Ammon's horn (tissue), 1 donor: ENCODE data around the gene TNPO3.
A peak's percentile ranks its signal among the peaks of the same experiment; 100 is the strongest.
"Not testable (repeated sequence)": the region's sequence is repeated elsewhere in the genome, so short reads cannot be mapped to it uniquely, and the experiment has no call there.

Experiments used
- DNase-seq: peaks from one replicate; pipeline ENCODE4 v3.0.0-alpha.2; 2016; ENCODE audit warnings: low spot score

The TNPO3 gene

DNA sequence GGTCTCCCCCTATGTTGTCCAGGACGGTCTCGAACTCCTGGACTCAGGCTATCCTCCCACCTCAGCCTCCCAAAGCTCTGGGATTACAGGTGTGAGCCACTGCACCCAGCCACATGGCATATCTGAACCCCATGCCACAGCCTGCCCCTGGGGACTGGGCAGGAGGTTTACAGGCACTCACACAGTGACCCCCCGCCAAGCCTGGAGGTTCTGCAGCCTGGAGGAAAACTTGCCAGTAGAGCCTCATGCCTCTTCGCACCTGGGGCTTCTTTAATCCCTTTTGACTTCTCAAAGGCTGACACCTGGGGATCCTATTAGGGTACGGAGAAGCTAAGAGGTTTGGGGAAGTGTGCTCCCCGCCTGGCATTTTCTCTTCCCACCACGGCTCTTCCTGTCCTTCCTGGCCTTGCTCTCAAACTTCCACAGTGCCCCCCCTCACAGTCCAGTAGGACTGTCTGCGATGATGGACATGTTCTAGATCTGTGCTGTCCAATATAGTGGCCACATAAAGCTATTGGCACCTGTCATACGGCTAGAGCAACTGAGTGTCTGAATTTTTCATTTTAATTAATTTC is 133.0 kb downstream of the TNPO3 start:
- DNase-seq, result no peak

DNA sequence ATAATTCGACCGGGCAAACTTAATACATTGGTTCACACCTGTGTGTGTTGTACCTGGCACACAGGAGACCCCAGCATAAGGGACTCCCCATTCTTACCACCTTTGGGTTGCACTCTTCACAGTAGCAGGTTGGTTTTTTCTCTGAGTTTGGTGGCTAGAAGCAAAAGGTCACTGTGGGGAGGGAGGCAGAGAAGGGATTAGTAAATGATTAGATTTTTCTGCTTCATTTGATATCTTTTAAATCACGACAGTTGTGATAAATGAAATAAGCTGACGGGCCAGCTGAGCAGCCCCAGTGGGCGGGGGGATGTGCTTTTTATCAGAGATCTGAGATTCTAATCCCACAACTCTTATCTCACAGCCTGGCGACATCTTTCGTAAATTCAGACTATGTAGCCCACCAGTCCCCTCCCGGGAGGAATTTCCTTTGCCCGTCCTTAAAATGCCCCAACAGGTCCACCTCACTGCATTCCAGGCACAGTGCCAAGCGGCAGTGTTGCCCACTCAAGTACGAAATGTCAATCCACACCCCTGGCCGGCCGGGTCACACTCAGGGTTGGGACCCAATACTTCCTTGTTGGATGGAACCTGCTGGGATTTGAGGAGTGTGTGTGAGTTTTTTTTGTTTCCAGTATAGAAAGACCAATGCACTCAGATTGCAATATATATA is 133.9 kb downstream of the TNPO3 start:
- no peak for DNase-seq

DNA sequence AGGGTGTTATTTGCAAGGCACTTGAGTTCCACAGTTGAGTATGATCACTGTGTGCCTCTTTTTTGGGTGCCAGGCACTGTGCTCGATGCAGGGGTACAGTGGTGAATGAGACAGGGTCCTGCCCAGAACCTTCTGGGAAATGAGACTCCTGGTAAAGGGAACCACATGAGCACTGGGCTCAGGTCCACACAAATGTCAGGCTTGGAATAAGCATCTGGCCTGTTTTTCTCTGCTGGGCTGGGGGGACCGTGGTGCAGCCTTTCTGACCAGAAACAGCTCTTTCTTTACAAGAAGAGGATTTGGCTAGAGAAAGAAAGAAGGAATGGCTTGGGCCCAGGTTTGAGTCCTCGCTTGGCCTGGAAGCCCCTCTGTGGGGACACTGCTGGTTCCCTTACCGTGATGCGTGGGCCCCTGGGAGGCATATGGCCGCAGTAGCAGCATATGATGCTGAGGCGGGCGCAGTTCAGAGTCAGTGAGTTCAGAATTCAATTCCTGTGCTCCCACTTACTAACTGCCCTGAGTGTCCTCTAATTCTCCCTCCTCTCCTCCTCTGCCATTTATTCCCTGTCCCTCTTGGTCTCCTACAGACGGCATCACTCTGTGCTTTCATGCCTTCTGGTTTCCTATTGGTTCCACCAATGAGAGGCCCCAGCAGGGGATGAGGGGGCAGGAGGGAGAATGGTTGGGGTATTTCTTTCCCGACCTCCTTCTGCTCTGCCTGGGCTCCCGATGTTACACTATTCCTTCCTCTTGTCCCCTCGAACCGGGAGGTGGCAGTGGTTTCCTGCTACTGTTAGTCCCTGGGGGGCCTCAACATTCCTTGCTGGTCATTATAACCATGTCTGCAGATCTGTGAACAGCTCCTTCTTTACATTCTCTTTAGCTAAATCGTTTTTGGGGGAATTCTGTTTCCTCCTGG is 134.8 kb downstream of the TNPO3 start:
- peak; percentile 32 for DNase-seq

DNA sequence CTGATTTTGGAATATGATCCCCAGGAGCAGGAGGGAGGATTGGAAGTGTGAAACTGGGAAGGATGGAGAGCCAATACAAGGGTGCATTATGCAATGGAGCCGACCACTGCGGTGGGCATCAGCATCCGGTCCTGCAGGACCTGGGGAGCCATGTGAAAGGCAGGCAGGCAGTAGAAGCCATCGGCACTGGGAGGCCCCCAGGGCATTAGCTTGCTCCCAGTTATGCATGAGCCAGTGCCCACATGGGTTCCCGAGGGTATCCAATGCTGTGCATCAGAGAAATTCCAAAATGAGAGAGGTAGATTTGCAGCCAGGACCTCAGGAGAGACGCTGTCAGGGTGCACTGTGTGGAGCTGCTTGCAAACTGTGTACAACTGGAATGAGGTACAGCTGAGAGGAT is 135.7 kb downstream of the TNPO3 start:
- no peak for DNase-seq

DNA sequence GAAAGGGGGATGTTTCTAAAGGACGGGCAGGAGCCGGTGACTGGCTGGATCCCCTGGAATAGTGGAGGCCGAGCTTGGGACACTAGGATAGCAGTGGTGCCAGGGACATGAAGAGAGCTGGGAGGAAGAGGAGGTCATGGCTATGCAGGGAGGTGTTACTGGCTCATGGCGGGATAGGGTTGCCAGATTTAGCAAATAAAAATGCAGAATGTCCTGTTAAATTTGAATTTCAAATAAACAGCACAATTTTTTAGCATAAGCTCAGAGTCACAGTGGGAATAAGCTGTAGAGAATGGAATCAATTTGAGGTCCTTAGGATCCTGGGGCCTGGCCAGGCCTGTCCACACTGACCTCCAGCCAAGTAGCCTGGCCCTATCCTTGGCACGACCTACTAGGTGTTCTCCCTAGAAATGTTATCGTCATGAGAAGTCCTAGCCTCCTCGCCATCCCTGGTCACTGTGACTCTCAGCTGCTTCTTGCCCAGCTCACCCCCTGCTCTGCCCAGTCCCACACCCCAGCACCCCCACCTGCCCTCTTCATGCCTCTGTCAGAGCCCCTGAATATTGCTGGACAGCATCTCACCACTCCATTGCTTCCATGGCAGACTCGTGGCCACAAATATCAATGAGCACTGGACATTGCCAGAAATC is 136.8 kb downstream of the TNPO3 start:
- no peak for DNase-seq

DNA sequence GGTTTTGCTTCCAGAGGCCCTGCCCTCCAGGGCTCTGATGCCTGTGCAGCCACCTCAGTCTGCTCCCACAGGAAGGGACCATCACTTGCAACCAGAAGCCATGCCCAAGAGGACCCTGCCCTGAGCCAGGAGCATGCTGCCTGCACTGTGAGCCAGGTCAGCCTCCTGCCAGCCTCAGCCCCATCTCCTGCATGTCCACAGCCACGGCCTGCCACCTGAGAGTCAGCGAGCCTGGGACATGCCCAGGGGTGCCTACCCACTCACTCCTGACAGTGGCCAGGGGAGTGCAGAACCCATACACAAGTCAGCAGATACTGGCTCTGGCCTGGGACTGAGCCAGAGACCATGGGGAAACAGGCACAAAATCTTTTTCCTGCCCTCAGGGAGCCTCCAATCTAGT is 137.8 kb downstream of the TNPO3 start:
- DNase-seq, result no peak

DNA sequence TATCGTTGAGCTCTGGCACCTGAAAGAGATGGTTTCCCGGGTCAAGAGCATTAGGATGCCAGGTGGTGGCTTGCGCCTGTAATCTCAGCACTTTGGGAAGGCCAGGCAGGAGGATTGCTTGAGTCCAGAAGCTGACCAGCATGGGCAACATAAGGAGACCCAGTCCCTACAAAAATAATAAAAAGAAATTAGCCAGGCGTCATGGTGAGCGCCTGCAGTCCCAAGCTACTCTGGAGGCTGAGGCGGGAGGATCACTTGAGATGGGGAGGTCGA is 138.3 kb downstream of the TNPO3 start:
- DNase-seq, result no peak

DNA sequence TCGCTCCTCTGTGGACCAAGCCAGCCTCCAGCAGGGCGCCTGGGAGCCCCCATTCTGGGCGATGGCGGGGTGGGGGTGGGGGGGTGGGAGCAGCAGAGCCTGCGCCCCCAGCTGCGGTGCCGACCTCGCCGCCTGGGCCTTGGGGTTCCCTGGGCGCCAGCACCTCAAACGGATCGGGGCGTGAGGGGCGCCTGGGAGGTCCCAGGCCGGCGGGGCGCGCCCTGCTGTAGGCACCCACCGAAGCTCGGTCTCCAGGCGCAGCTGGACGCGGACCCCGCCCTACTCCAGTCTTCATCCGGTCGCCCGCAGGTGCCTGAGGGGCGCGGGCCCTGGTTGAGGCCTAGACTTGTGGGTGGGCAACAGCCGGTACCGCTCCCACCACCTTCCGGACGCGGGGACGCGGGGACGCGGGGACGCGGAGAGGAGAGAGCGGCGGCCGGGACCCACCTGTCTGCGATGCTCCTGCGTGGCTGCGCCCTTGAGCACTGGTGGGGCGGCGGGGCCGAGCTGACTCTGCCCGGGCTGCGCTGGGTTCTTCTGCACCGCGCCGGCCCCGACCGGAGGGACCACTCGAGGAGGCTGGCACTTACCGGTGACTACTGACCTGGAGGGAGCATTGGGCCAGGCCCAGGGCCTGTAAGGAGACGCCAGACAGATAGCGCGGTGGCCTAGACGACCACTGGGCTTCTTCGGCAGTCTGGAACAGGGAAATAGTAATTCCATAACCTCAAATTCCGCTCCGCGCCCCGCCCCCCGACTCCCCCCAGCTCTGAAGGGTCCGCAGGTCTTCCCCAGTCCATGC is 138.9 kb downstream of the TNPO3 start:
- no peak for DNase-seq

DNA sequence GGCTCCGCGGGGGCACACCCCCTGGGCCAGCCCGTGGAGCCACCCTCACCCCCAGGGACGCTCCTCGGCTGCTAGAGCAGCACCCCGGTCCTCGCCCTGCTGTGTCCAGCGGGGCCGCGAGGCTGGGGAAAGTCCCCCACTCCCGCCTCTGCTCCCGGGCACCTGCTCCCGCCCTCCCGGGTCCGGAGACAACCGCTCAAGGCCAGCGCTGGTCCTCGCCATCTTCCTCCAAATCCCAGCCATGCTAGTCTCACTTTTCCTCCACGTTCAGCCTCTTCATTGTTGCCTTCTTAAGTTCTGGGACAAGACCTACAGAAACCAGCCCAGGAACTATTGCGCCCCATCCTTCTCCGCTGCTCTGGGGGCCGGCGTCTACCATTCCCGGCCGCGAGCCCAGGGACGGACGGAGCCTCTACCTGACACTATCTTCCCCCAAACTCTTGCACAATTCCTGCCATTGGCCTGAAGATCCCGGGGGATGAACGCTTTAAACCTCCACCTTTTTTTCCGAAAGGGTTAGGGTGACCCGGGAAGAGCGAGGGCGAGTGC is 139.6 kb downstream of the TNPO3 start:
- no peak for DNase-seq

DNA sequence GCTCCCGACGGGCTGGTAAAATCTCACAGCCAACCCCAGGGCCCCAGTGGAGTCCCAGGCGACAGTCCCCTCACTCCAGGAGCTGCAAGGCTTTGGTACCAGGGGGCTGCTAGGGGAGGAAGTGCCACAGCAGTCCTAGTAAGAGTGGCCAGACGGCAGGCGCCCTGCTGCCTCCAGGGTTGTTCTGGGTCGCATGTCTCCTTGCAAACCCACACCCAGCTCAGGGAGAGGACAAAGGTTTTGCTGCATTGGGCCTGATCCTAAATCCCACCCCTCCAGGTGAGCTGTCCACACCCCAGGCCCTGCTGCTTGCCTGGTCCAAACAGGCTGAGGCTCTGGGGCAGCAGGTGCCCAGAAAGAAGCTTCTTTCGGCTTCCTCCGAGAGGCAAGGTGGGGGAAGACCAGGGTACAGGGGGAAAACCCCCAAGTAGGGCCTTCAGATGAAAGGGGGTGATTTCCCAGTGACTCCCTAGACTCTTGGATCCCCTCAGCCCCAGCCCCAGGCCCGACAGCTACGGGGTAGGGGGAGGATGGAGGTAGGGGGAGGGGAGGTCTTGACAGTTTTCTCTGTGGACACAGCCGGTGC is 140.3 kb downstream of the TNPO3 start:
- no peak for DNase-seq

DNA sequence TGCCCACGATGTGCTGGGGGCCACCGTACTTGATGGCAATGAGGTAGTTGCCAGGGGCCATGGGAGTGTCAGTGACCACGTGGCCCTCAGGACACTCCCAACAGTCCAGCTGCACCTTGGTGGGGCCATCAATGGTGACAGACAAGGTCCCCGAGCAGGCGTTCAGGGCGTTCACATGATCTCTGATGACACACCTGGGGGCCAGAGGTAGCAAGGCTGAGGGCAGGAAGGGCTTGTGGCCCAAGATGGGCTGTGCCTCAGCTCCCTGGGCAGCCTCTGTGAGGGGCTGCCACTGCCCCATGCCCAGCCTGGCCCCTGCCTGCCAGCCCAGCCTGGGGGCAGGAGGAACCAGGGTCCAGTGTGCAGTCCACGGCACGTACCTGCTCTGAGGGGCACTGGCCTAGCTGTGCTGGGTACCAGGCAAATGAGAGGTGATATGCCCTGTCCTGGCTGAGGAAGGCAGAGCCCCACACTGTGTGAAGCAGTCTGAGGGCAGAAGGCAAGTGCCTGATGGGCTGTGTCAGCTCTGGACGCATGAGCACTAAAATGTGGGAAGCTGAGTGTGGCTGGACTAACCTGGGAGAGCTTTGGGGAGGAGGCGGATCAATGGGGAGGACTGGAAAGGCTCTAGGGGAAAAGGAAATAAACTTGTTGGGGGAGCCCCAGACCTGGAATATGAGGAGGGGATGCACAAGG is 140.9 kb downstream of the TNPO3 start:
- DNase-seq, result no peak

DNA sequence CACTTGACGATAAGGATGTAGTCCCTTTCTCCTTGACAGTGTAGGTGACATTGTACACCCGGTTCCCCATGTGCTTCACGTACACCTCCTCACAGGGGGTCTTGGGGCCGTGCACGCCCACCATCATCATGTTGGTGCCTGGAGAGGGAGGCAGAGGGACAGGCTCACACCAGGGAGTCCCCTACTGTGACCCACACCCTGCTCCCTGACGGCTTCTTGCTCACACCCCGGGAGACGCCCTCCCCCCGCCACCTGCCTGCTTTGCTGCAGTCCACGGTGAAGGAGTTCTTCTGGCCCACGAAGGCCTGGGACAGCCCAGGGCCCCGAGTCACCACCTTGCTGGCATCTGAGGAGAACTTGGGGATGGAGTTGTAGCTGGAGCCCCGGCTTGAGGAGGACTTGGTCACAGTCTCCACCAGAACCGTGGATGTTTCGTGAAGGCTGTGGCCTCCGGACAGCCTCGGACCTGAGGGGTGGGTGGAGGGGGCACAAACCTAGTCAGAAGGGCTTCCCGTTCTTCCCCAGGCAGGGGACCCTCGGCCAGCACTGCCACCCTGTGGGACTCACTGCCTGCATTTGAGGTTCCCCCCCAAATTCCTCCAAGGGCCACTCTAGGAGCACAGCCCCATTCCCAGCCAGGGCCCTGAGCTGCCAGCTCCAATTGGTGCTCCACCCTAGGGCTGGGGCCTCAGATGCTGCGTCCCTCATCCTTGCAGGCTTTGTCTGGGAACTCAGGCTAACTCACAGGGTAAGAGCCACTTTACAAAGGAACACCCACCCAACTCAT is 142.0 kb downstream of the TNPO3 start:
- not testable (repeated sequence) for DNase-seq

DNA sequence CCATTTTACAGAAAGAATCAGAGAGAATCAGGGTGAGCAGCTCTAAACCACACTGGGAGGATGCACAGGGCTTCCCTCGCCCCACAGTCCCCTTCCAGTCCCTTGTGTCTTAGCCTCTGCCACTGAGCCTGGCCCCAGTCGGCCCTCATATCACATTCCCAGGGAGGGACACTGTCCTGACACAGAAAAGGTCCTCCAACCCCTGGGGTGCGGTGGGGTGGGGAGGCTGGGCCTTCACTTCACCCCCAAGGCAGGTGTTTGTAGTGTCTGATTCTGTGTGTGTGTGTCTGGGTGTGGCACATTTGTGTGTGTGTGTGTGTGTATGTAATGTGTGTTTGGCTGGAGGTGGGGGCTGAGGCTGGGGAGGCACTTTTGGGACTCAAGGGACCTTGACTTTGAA is 142.6 kb downstream of the TNPO3 start:
- no peak for DNase-seq

DNA sequence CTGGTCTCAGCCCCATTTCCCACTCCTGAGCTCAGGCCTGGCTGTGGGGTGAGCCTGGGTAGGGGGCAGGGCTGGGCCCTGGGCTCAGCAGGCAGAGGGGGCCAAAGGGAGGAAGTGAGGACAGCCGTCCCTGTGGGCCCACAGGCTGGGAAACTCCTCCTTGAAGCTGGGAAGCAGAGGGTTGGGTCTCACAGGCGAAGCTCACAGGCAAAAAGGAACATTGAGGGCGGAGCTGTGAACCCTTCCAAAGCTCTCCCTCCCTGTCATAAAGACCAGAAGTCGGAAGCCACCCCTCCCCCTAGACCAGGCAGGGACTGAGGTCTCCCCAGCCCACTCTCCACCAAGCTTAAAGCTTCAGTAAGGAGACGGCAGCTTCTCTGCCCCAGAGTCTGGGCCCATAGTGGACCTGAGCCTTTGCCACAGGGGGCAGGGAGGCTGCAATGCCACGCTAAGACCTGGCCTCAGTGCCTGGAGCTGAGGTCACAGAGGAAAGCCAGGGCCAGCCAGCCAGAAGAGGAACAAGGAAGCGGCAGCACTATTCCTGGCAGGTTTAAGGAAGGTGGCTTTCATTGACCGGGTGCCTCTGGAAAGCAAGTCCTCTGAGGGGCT is 143.4 kb downstream of the TNPO3 start:
- no peak for DNase-seq

DNA sequence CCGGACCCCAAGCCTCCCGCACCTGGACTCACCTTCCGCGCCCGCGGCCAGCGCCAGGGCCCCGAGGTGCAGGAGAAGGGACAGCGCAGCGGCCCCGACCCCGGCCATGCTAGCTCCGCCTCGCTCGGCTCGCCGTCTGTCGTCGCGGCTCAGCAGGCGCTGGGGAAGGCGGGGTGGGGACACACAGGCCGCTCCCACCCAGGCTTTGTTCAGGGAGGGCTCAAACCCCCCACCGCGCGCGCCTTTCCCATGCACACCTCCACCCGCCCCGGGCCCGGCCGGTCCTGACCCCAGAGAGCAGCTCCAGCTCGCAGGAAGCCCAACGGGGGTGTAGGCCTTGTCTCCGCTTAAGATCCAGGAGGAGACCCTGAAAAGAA is 144.4 kb downstream of the TNPO3 start, which contains the start of gene KCP:
Gene KCP (minus strand): TSS at position 141 of the 377 bp plus-strand sequence. CDS start 33 bp downstream, at position 108.
- DNase-seq, result no peak

DNA sequence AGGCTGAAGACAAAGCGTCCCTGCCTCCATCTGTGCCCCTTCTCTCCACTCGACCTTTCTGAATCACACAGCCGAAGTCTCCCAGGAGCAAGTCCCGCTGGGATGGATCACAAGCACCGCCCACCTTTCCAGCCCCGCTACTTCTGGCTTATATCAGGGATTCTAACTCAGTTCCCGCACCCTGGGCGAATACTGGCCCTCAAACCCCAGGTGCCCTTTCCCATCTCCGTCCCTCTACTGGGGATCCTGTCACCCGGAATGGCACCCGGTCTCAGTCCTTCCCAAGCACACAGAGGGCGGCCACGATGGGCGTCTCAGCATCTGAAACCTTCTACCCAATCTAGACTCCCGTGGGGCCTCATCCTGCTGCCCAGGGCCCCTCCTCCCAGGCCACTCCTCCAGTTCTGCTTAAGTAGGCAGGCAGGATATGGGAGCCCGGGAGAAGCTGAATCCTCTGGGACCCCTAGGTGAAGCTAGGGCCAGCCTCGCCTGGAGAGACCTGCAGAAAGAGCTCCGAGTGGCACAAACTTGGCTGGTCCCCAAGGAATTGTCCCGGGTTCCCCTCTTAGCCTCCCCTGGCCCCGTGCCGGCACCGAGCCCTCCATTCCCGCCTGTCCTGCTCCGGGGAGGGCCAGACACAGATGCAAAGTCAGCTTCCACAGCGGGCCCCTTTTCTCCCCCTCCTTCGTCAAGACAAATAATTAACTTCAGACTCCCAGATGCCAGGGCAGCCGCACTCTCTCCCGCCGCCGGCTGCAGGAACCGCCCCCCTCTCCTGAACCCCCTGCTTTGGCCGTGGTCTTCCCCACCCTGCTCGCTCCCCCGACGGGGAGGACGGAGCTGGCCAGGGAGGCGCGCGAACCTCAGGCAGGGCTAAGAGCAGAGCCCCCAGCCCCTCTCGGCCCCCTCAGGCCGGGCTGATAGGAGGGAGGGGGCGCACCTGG is 145.0 kb downstream of the TNPO3 start:
- DNase-seq, result no peak

DNA sequence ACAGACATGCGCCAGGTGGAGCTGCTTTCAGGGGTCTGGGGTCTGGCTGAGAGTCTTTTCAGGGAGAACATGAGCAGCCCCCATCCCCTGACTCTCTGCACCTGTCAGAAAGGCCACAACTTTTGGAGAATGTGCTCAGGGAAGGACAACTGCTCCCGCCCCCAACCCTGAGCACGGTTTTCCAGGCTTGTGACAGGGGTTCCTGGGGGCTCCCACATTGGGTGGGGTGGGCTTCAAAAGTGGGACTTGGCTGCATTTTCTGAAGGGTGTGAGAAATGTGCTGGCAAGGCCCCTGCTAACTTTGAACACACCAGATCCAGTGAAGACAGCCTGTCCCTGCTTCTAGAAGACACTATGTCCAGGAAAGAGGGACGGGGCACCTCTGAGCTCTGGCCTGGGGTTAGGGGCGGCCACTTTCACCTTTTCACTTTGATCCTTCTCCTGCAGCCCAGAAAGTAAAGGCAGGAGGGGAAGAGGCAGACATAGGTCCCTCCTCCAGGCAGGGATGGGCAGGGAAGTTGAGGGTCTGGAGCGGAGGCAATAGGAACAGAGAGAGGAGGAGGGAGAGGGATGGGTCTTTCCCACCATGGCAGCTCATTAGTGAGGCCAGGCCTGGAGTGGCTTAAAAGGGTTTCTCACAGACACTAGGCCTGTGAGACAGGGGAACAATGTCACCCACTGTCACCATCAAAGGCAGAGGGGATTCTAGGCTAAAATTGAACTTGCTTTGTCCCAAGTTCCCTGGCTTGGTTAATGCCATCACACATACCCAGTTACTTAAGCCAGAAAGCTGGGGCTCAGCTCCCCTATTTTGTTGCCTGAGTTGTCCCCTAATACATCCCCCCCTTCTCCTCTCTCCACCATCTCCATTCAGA is 145.9 kb downstream of the TNPO3 start:
- DNase-seq, result no peak
